Stimulated activated CD8-positive, alpha-beta memory T cell treated with anti-CD3 and anti-CD28 coated beads, Interleukin-15, amount 100 ng/mL, for 48 hours (primary cell): ENCODE measurements around the gene XRCC1.
"Not testable (repeated sequence)": the region's sequence is repeated elsewhere in the genome, so short reads cannot be mapped to it uniquely, and the experiment has no call there.

Experiments
- DNase-seq, 2 donors: peaks; one replicate each; pipeline ENCODE4 v3.0.0-alpha.2; 2020; ENCODE audit warnings: low read depth in 2 of 2

Gene XRCC1

GRCh38 chr19:43519436-43520088, 55.8 kb downstream of the XRCC1 start:
- peak in 1 of 2 donors; percentile 66 for DNase-seq

GRCh38 chr19:43518051-43518450, 57.3 kb downstream of the XRCC1 start:
- no peak for DNase-seq

GRCh38 chr19:43512399-43512798, 62.9 kb downstream of the XRCC1 start:
- DNase-seq, result not testable (repeated sequence)

DNA sequence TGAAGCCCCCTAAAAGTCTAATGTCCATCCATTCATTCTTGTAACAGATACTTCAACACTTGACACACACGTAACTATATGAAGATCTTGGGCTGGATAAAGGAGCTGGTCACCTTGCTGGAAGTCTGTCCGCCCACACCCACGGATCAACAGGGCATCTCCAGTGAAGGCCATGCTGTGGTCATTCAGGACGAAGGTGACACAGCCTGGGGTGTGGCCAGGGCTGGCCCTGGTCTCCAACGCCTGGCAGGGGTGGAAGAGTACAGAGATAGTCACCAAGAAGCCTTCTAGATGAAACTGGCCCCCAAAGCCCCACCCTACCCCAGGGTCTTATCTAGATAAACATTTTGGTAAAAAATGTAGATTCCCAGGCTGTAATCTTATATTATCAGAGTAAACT, 64.0 kb downstream of the XRCC1 start:
- no peak for DNase-seq

DNA sequence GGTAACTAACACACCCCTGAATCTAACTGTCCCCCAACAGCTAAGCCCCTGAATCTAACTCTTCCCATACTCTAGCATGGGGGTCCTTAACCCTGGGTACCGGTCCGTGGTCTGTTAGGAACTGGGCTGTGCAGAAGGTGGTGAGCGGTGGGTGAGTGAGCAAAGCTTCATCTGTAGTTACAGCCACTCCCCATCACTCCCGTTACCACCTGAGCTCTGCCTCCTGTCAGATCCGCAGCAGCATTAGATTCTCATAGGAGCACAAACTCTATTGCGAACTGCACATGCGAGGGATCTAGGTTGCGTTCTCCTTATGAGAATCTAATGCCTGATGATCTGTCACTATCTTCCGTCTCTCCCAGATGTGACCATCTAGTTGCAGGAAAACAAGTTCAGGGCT, 64.6 kb downstream of the XRCC1 start:
- no peak for DNase-seq

GRCh38 chr19:43507880-43508279, 67.4 kb downstream of the XRCC1 start:
- DNase-seq, result no peak

DNA sequence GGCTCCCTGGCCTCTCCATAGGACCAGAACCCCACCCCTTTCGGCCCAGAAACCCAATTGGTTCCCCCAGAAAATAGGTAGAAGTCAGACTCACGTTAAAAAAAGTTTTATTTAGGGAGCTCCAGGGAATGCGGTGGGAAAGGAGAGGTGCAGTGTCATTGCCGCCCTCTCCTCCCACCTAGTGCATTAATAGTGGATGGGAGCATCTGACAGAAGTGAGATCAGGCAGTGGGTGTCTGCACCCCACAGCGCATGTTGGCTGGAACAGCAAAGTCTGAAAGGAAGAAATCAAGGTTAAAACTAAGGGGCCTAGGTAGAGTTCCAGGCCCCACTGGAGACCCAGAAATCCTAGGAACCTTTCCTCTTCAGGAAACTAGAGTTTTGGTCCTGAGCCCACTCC, 68.7 kb downstream of the XRCC1 start:
- DNase-seq, result no peak

DNA sequence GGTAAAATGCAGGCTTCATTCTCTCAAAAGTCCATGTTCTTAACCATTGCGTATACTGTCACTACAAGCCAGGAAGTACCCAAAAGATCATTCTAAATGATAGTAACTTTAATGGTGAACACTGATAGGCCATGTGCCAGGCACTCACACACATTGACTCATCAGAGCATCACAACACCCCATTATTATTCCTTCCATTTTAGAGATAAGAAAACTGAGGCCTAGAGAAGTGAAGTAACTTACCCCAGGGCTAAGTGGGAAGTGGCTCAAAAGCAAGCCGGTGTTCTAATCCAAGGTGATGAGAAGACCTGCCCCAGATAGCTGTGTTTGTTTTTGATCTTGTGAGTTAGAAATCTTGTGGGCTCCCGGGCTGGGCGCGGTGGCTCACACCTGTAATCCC, 69.4 kb downstream of the XRCC1 start:
- no peak for DNase-seq

DNA sequence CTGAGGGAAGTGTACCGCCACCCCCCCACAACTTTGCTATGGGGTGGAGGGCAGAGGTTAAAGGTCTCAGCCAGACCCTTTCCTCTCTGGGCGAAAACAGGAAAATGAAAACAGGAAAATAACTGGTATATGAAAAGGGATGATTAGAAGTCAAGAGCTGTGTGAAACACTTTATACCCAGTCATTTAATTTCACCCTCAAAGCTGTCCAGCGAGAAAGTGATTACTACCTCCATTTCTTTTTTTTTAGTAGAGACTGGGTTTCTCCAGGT, 70.2 kb downstream of the XRCC1 start:
- no peak for DNase-seq

GRCh38 chr19:43504426-43505185, 70.7 kb downstream of the XRCC1 start, which contains the start of gene PHLDB3:
TSS of gene PHLDB3 (minus strand) at chr19:43504746. CDS start at chr19:43504118, 628 bp downstream.
- DNase-seq, result no peak

DNA sequence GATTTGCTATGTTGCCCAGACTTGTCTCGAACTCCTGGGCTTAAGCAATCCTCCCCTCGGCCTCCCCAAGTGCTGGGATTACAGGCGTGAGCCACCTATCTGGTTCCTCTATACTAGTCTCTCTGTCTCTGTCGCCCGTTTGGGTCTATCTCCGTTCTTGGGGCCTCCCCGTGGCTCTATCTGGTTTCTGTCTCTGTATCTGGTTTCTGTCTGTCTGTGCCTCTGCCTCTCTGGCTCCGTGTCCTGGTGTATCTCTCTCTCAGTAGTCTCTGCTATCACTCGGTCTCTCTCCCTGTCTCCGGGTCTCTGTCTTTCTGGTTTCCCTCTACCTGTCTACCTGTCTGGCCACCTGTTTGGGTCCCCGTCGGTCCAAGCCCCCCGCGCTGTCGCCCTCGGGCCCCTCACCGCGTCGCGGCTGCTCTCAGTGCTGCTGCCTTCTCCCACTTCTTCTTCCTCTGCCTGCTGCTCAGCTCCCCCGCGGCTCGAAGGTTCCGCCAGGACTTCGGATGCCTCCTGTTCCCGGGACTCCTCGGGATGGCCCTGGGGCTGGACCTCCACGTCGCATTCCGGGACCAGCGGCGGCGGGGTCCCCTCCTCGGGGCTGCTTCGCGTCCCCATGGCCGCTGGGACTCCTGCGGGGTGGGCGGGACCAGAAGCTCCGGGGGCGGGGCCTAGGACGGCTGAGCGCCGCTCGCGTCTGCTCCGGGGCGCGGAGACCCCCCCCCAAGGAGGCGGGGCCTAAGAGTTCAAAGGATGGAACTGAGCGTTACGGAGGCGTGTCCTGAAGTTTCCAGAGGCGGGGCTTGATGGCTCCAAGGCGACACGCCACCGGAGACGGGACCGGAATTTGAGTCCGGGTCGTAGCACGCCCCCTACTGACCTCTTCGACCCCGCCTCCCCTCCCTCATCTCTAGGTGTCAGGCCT, 71.6 kb downstream of the XRCC1 start:
- DNase-seq, result peak; percentile 97

DNA sequence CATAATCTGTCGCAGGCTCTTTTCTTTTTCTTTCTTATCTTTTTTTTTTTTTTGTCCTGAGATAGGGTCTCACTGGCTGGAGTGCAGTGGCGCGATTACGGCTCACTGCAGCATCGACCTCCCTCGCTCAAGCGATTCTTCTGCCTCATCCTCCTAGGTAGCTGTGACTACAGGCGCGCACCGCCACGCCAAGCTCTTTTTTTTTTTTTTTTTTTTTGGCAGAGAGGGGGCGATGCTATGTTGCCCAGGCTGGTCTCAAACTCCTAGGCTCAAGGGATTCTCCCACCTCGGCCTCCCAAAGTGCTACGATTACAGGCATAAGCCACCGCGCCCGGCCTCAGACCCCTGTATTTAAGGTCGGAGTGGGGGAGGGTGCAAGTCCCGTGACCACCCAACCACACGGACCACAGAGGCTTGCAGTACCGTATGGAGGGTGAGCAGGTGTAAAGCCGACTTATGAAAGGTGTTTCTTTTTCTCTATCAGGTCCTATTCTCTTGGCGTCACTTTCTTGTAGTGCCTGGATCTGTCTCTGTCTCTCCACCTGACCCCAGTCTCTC, 72.8 kb downstream of the XRCC1 start:
- DNase-seq, result no peak

DNA sequence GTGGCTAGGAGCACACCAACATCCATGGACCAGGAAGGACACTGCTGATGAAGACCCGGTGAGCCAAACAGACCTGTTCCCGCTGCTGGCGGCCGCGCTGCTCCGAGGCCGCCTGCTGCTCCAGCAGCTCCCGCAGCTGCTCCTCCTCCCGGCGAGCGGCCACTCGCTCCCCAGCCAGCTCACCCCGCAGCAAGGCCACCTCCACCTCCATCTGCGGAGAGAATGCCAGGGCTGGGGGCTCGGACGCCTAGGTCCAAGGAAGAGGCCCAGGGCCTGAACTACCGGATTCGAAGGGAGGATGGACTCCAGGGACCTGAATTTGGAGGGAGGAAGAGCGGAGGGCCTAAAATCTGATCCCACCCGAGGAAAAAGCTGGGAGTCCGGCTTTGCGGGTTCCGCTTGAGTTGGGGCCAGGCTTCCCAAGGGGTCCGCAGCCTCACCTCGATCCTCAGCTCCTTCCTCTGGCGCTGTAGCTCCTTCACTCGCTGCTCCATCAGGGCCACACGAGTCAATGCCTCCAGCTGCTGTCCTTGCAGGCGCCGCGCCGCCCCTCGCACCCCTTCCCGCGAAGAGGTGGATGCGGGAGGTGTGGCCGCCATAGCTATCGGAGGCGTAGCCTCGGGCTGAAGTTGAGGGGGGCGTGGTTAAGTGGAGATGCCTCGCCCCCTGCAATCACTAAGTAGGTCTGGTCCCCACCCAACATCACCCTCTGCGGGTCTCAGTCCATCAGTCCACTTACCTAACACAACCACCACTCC, 73.5 kb downstream of the XRCC1 start:
- no peak for DNase-seq

- no peak for DNase-seq
Observed at GRCh38 chr19:43499042-43499441, 76.3 kb downstream of the XRCC1 start.

DNA sequence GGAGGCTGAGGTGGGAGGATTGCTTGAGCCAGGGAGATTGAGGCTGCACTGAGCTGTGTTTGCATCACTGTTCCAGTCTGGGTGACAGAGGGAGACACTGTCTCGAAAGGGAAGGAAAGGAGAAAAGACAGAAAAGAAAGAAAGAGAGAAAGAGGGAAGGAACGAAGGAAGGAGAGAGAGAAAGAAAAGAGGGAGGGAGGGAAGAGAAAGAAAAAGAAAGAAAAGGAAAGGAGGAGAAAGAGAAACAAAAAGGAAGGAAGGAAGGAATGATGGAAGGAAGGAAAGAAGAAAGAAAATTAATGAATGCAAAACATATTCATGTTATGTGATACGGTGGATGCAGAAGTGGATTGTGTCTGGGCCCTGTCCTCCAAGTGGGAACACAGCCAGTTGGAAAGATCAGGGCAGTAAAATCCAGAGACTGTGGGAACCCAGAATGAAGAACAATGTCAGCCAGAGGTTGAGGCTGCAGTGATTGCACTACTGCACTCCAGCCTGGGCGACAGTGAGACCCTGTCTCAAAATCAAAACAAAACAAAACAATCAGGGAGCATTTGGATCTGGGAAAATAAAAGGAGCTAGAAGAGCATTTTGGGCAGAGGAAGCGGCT, 77.0 kb downstream of the XRCC1 start:
- no peak for DNase-seq

GRCh38 chr19:43496960-43497359, 78.4 kb downstream of the XRCC1 start:
- DNase-seq, result no peak

- DNase-seq, result no peak
Observed at GRCh38 chr19:43495082-43495481, 80.2 kb downstream of the XRCC1 start.
